SK-N-SH treated with all-trans-retinoic acid at 6 μM for 48 hours (cell line): ENCODE data around the gene DMBT1.

Experiments
- ATAC-seq: fragments of 200-7000 bp; cut with Tn5 transposase; 3 replicates; pipeline ENCODE4 v1.9.1; 2020; ENCODE audit warnings: mild to moderate bottlenecking, moderate library complexity
- ARNTL ChIP-seq: fragments of 450-650 bp; formaldehyde crosslinking; IDR thresholded peaks from 2 replicates; pipeline ENCODE4 v1.5.0; 2020; ENCODE audit warnings: low read depth, mild to moderate bottlenecking, moderate library complexity, borderline replicate concordance
- BACH2 ChIP-seq: fragments of 250-450 bp; sonication (Bioruptor Pico); IDR thresholded peaks from 2 replicates; pipeline ENCODE4 v1.9.0; 2021; ENCODE audit warnings: mild to moderate bottlenecking, borderline replicate concordance
- CREB5 ChIP-seq: fragments of 250-450 bp; sonication (Bioruptor Pico); IDR thresholded peaks from 2 replicates; pipeline ENCODE4 v1.5.1; 2020; ENCODE audit warnings: low read depth, mild to moderate bottlenecking, moderate library complexity
- CSRNP3 ChIP-seq: fragments of 250-450 bp; sonication (Bioruptor Pico); IDR thresholded peaks from 2 replicates; pipeline ENCODE4 v1.5.1; 2021; ENCODE audit warnings: mild to moderate bottlenecking, moderate library complexity
- ESRRG ChIP-seq: fragments of 250-450 bp; sonication (Bioruptor Pico); IDR thresholded peaks from 2 replicates; pipeline ENCODE4 v1.6.1; 2021; ENCODE audit warnings: mild to moderate bottlenecking
- GLIS3 ChIP-seq: fragments of 250-450 bp; sonication (Bioruptor Pico); IDR thresholded peaks from 2 replicates; pipeline ENCODE4 v1.5.0; 2020; ENCODE audit warnings: mild to moderate bottlenecking, moderate library complexity
- ISL1 ChIP-seq: fragments of 250-450 bp; sonication (Bioruptor Pico); IDR thresholded peaks from 2 replicates; pipeline ENCODE4 v2.1.2; 2022; ENCODE audit warnings: mild to moderate bottlenecking, moderate library complexity
- OSR1 ChIP-seq: fragments of 250-450 bp; sonication (Bioruptor Pico); IDR thresholded peaks from 2 replicates; pipeline ENCODE4 v1.8.0; 2022; ENCODE audit warnings: moderate library complexity, mild to moderate bottlenecking, inconsistent platforms
- POU6F1 ChIP-seq: fragments of 250-450 bp; sonication (Bioruptor Pico); IDR thresholded peaks from 2 replicates; pipeline ENCODE4 v1.8.0; 2021; ENCODE audit warnings: low read depth, mild to moderate bottlenecking, moderate library complexity, borderline replicate concordance
- PPARA ChIP-seq: fragments of 250-450 bp; sonication (Bioruptor Pico); IDR thresholded peaks from 2 replicates; pipeline ENCODE4 v1.5.0; 2020; ENCODE audit warnings: mild to moderate bottlenecking, borderline replicate concordance
- RARB ChIP-seq: fragments of 250-450 bp; sonication (Bioruptor Pico); IDR thresholded peaks from 2 replicates; pipeline ENCODE4 v1.8.0; 2021; ENCODE audit warnings: mild to moderate bottlenecking, moderate library complexity
- SNAI2 ChIP-seq: fragments of 250-450 bp; sonication (Bioruptor Pico); IDR thresholded peaks from 2 replicates; pipeline ENCODE4 v1.5.0; 2020; ENCODE audit warnings: mild to moderate bottlenecking, moderate library complexity
- TCF4 ChIP-seq: fragments of 250-450 bp; sonication (Bioruptor Pico); IDR thresholded peaks from 2 replicates; pipeline ENCODE4 v1.8.0; 2021; ENCODE audit warnings: mild to moderate bottlenecking, moderate library complexity, borderline replicate concordance
- TSHZ2 ChIP-seq: fragments of 250-450 bp; sonication (Bioruptor Pico); IDR thresholded peaks from 2 replicates; pipeline ENCODE4 v1.5.0; 2020; ENCODE audit warnings: mild to moderate bottlenecking, moderate library complexity
- ZC3H10 ChIP-seq: fragments of 250-450 bp; sonication (Bioruptor Pico); IDR thresholded peaks from 2 replicates; pipeline ENCODE4 v1.5.1; 2021; ENCODE audit warnings: mild to moderate bottlenecking, moderate library complexity
- ZFP3 ChIP-seq: fragments of 250-450 bp; sonication (Bioruptor Pico); IDR thresholded peaks from 2 replicates; pipeline ENCODE4 v1.5.0; 2020; ENCODE audit warnings: mild to moderate bottlenecking, moderate library complexity
- ZFP30 ChIP-seq: fragments of 450-650 bp; formaldehyde crosslinking; IDR thresholded peaks from 2 replicates; pipeline ENCODE4 v1.5.0; 2022; ENCODE audit warnings: mild to moderate bottlenecking, moderate library complexity
- ZNF565 ChIP-seq: fragments of 450-650 bp; formaldehyde crosslinking; conservative IDR thresholded peaks from 2 replicates; pipeline ENCODE4 v1.5.0; 2020; ENCODE audit warnings: low read depth, mild to moderate bottlenecking, moderate library complexity
- ZNF70 ChIP-seq: fragments of 450-650 bp; formaldehyde crosslinking; IDR thresholded peaks from 2 replicates; pipeline ENCODE4 v1.5.0; 2020; ENCODE audit warnings: mild to moderate bottlenecking, moderate library complexity
- TF ChIP-seq, protein P1 (sequence below): fragments of 250-450 bp; sonication (Bioruptor Pico); IDR thresholded peaks from 2 replicates; pipeline ENCODE4 v1.8.0; 2020; ENCODE audit warnings: mild to moderate bottlenecking, moderate library complexity, borderline replicate concordance

DMBT1 gene

DNA sequence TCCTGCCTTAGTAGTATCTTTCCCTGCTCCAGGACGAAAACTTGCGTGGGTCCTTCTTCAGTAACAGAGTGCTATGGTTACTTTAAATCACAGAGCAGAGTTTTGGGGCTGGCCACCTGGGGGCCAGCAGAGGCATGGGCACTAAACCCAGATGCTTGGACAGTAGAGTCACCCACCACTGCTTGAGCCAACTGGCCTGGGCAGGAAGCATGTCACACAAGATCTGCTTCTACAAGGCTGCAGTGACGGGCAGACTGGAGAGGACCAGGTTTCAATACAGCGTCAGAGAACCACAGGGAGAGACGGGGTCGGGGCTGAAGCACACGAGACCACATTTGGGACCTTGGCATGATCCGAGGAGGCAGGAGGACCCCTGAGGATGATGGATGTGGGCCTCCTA is 14.3 kb upstream of the DMBT1 start:
- no peak for ATAC-seq
- TF ChIP-seq POU6F1 (CRISPR knock-in tag), result no peak
- no peak for TF ChIP-seq ZNF70 (CRISPR knock-in tag)
- no peak for TF ChIP-seq ZC3H10 (CRISPR knock-in tag)
- TF ChIP-seq ZNF565 (CRISPR knock-in tag), result no peak
- no peak for TF ChIP-seq ARNTL
- TF ChIP-seq TSHZ2, result no peak
- no peak for TF ChIP-seq RARB
- TF ChIP-seq ESRRG, result no peak
- no peak for TF ChIP-seq ZFP3 (CRISPR knock-in tag)
- no peak for TF ChIP-seq BACH2 (CRISPR knock-in tag)
- TF ChIP-seq ISL1, result no peak
- no peak for TF ChIP-seq GLIS3 (CRISPR knock-in tag)
- TF ChIP-seq CSRNP3 (CRISPR knock-in tag), result no peak
- TF ChIP-seq SNAI2 (CRISPR knock-in tag), result no peak
- no peak for TF ChIP-seq PPARA (CRISPR knock-in tag)

DNA sequence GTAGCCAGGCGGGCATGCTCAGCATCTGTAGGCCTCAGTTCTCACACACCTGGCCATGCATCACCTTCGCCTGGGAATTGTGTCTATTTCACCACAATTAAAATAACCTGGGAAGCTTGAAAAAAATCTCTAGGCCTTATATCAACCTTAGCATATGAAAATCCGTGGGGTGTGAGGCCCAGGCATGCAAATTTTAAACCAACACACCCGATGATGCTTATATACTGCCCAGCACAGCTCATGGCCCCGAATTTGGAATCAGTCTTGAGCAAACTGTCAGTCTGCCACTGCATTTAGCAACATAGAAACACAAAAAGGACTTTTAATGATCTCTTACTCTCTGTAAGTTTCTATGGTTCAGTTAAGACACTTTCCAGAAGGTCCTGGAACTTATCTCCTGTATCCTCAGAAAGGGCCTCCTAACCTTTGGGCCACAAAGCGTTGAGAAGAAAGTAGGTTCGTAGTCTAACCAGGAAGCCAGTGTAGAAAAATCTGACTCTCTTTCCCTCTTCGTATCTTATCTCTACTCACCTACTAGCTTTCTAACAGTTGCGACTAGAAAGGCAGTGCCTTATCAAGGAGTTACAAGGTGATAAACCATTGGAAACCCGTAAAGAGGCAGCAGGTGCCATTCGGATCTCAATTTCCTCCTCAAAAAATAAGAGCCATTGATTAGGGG is 12.0 kb upstream of the DMBT1 start:
- no peak for ATAC-seq
- no peak for TF ChIP-seq CREB5 (CRISPR knock-in tag)
- TF ChIP-seq CSRNP3 (CRISPR knock-in tag), result no peak
- TF ChIP-seq SNAI2 (CRISPR knock-in tag), result no peak
- TF ChIP-seq ZNF70 (CRISPR knock-in tag), result no peak
- no peak for TF ChIP-seq ARNTL
- TF ChIP-seq ZC3H10 (CRISPR knock-in tag), result no peak
- TF ChIP-seq TCF4 (CRISPR knock-in tag), result no peak
- TF ChIP-seq OSR1, result no peak
- TF ChIP-seq, protein P1, sequence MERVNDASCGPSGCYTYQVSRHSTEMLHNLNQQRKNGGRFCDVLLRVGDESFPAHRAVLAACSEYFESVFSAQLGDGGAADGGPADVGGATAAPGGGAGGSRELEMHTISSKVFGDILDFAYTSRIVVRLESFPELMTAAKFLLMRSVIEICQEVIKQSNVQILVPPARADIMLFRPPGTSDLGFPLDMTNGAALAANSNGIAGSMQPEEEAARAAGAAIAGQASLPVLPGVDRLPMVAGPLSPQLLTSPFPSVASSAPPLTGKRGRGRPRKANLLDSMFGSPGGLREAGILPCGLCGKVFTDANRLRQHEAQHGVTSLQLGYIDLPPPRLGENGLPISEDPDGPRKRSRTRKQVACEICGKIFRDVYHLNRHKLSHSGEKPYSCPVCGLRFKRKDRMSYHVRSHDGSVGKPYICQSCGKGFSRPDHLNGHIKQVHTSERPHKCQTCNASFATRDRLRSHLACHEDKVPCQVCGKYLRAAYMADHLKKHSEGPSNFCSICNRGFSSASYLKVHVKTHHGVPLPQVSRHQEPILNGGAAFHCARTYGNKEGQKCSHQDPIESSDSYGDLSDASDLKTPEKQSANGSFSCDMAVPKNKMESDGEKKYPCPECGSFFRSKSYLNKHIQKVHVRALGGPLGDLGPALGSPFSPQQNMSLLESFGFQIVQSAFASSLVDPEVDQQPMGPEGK (CRISPR knock-in tag), result no peak

- TF ChIP-seq, protein P1 (CRISPR knock-in tag), result no peak
- TF ChIP-seq ZNF70 (CRISPR knock-in tag), result no peak
- TF ChIP-seq GLIS3 (CRISPR knock-in tag), result no peak
- no peak for TF ChIP-seq ZFP30 (CRISPR knock-in tag)
- no peak for TF ChIP-seq CREB5 (CRISPR knock-in tag)
- no peak for TF ChIP-seq ZNF565 (CRISPR knock-in tag)
- no peak for TF ChIP-seq ZFP3 (CRISPR knock-in tag)
- no peak for TF ChIP-seq POU6F1 (CRISPR knock-in tag)
- no peak for TF ChIP-seq BACH2 (CRISPR knock-in tag)
- TF ChIP-seq, all 23 proteins: peak for 0
- no peak for ATAC-seq
Measured at GRCh38 chr10:122549636-122550035, 10.9 kb upstream of the DMBT1 start.
